A673 (cell line): Measurements from ENCODE around the gene KLK15. TPM values are rescaled to one million over a fixed set of nuclear protein-coding genes. Genes with fewer than 3 reads are reported as not detected.

Source experiments
- BruUV-seq: library from RNA; stranded (reverse); fragments of 400-500 nt; replicated peaks from 2 replicates; lab custom pipeline; 2021; lab: Mats Ljungman, UMichigan
- CTCF ChIA-PET: fragments of 300-600 bp; sonication (Branson Sonifier 250); formaldehyde crosslinking; loops from one replicate; lab custom pipeline; 2022; ENCODE audit warnings: antibody characterized with exemption; lab: Charles Lee
- POLR2A ChIA-PET: fragments of 300-600 bp; sonication (Branson Sonifier 250); formaldehyde crosslinking; loops from one replicate; lab custom pipeline; 2022; ENCODE audit warnings: antibody characterized with exemption; ENCODE audit not compliant: low non-redundant PET; lab: Charles Lee
- DNase-seq: peaks from one replicate; pipeline ENCODE4 v3.0.0-alpha.2; 2015; ENCODE audit warnings: low spot score
- H3K27ac ChIP-seq: fragments of 200-600 bp; sonication (generic); 2 replicates; pipeline ENCODE4 v1.5.1; 2016; ENCODE audit warnings: mixed run types, low read depth, mild to moderate bottlenecking, mixed read lengths, antibody characterized with exemption, low read length; ENCODE audit not compliant: poor library complexity, severe bottlenecking
- H3K27me3 ChIP-seq: fragments of 200-600 bp; sonication (generic); replicated peaks from 2 replicates; pipeline ENCODE4 v1.6.1; 2017; ENCODE audit warnings: mixed run types, low read depth, mild to moderate bottlenecking, mixed read lengths, antibody characterized with exemption, low read length; ENCODE audit not compliant: insufficient read depth, poor library complexity
- H3K36me3 ChIP-seq: fragments of 200-600 bp; sonication (generic); 2 replicates; pipeline ENCODE4 v1.6.1; 2016; ENCODE audit warnings: mixed run types, mild to moderate bottlenecking, mixed read lengths, antibody characterized with exemption, low read length; ENCODE audit not compliant: insufficient read depth, poor library complexity, severe bottlenecking
- H3K4me1 ChIP-seq: fragments of 200-600 bp; sonication (generic); 2 replicates; pipeline ENCODE4 v1.6.1; 2017; ENCODE audit warnings: mixed run types, mild to moderate bottlenecking, mixed read lengths, antibody characterized with exemption, low read length; ENCODE audit not compliant: insufficient read depth, poor library complexity, severe bottlenecking
- H3K4me3 ChIP-seq: fragments of 200-600 bp; sonication (generic); 2 replicates; pipeline ENCODE4 v1.5.1; 2016; ENCODE audit warnings: low read depth, mixed run types, mild to moderate bottlenecking, mixed read lengths, low read length; ENCODE audit not compliant: poor library complexity, severe bottlenecking
- H3K9me3 ChIP-seq: fragments of 200-600 bp; sonication (generic); 2 replicates; pipeline ENCODE4 v1.6.1; 2016; ENCODE audit warnings: mixed run types, low read depth, mild to moderate bottlenecking, mixed read lengths, antibody characterized with exemption, low read length; ENCODE audit not compliant: poor library complexity, severe bottlenecking
- EZH2 ChIP-seq: fragments of 200-600 bp; sonication (generic); IDR thresholded peaks from 2 replicates; pipeline ENCODE4 v1.6.1; 2017; ENCODE audit warnings: borderline replicate concordance, low read depth, mild to moderate bottlenecking, mixed read lengths, antibody characterized with exemption, low read length; ENCODE audit not compliant: poor library complexity, severe bottlenecking
- intact Hi-C: fragments of 100-400 bp; cut with micrococcal nuclease; formaldehyde crosslinking; loops from one replicate; pipeline ENCODE4 v1.10.0; 2022; ENCODE audit not compliant: unreplicated experiment
- total RNA-seq: library from RNA; stranded (reverse); gene quantifications from 2 replicates; pipeline ENCODE4 v1.2.3, GENCODE V29; 2021
- TF ChIP-seq, protein P1 (sequence below): fragments of 300-800, 200-600 bp; sonication (generic); conservative IDR thresholded peaks from 2 replicates; pipeline ENCODE4 v1.5.1; 2017; ENCODE audit warnings: low read depth, mild to moderate bottlenecking, antibody characterized with exemption, low read length, moderate library complexity, mixed read lengths

The KLK15 gene
- total RNA-seq, 1 experiment from 2014 or later = not detected

DNA sequence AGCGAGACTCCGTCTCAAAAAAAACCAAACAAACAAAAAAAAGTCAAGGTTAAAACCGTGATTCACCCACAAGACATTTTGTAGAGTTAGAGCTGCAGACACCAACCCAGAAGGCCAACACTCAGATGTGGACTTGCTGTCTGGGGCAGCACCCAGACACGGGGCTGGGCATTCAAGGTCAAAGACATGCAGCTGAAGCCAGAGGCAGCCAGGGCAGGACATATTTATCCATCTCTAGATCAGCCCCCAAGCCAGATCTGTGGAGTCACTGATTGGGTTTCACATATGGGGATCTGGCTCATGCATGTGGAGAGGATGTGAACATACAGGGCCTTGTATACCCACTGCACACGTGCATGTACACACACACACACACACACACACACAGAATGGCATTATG is 3.6 kb downstream of the KLK15 start:
- Histone ChIP-seq H3K36me3 (no peaks in the 10 kb centered on the region), H3K9me3 (no peaks in the 10 kb centered on the region), H3K4me3 (no peak overlapping the region), H3K27ac (no peak overlapping the region), H3K27me3 (peaks cover 3% of the 10 kb centered on the region), H3K4me1 (no peaks in the 10 kb centered on the region)
- intact Hi-C loops = no loop called here
- ChIA-PET POLR2A (no interaction called here), CTCF (no interaction called here)
- BruUV-seq = no TSS peak
- no peak for TF ChIP-seq EZH2
- TF ChIP-seq, protein P1, sequence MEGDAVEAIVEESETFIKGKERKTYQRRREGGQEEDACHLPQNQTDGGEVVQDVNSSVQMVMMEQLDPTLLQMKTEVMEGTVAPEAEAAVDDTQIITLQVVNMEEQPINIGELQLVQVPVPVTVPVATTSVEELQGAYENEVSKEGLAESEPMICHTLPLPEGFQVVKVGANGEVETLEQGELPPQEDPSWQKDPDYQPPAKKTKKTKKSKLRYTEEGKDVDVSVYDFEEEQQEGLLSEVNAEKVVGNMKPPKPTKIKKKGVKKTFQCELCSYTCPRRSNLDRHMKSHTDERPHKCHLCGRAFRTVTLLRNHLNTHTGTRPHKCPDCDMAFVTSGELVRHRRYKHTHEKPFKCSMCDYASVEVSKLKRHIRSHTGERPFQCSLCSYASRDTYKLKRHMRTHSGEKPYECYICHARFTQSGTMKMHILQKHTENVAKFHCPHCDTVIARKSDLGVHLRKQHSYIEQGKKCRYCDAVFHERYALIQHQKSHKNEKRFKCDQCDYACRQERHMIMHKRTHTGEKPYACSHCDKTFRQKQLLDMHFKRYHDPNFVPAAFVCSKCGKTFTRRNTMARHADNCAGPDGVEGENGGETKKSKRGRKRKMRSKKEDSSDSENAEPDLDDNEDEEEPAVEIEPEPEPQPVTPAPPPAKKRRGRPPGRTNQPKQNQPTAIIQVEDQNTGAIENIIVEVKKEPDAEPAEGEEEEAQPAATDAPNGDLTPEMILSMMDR = no peak
- no peak for DNase-seq

DNA sequence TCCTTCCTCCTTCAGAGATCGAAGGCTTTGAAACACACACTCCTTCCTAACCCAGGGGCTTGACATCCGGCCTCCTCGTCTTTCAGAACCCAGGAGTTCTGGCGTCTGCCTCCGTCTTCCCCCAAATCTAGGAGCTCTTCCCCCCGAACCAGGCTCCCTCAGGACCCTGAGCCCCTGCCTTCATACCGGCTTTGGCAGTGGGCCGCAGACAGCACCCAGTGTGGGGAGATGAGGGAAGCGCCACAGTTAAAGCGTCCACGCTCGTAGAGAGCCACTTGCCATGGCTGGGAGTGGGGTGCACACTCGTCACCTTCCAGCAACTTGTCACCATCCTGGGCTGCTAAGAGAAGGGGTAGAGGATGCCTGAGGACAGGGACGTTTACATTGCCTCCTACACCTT is 5.9 kb downstream of the KLK15 start:
- no peak for TF ChIP-seq EZH2
- TF ChIP-seq, protein P1 = no peak
- BruUV-seq = no TSS peak
- no peak for DNase-seq
- Histone ChIP-seq H3K9me3 (no peaks in the 10 kb centered on the region), H3K4me1 (no peaks in the 10 kb centered on the region), H3K36me3 (no peaks in the 10 kb centered on the region), H3K4me3 (no peak overlapping the region), H3K27me3 (peaks cover 9% of the 10 kb centered on the region), H3K27ac (no peak overlapping the region)
- intact Hi-C loops = no loop called here
- ChIA-PET CTCF (no interaction called here), POLR2A (no interaction called here)

DNA sequence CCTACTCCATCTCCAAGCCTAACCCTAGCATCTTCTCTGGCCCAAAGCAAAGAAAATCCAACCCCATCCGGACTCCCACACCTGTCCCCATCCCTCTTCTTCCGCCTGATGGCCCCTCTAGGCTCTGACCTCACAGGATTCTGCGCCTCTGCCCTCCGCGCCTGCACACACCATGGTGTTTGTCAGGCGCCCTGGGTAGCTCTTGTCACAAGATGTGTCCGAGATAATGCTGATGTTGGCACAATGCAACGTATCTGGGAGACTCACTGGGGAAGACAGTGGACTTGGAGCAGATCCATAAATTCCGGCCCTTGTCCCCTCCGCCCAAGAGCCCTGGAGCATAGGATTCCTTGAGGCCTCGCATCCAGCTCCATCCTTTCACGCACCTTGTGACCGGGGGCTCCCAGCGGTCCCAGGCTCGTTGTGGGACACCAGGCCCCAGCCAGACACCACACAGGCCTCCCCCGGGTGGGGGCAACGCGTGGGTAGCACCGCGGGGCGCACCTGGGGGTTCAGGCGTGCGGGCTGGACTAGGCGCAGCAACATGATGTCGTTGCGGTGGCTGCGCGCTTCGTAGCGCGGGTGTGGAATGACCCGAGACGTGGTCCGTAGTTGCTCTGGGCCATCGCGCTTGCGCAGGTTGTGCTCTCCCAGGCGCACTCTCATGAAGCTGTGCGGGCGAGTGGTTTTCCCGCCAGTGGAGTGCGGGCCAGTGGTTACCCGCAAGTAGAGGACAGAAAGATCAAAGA is 6.7 kb downstream of the KLK15 start:
- Histone ChIP-seq H3K36me3 (no peaks in the 10 kb centered on the region), H3K4me1 (no peaks in the 10 kb centered on the region), H3K4me3 (no peak overlapping the region), H3K9me3 (no peaks in the 10 kb centered on the region), H3K27ac (no peak overlapping the region), H3K27me3 (peaks cover 10% of the 10 kb centered on the region)
- POLR2A ChIA-PET = no interaction called here
- no TSS peak for BruUV-seq
- TF ChIP-seq, protein P1 = no peak
- TF ChIP-seq EZH2 = no peak
- DNase-seq = no peak
- CTCF ChIA-PET = no interaction called here
- intact Hi-C loops = no loop called here
